RPMI8226 (cell line): ENCODE results near the gene GATA5.
"Not testable (repeated sequence)": the region's sequence is repeated elsewhere in the genome, so short reads cannot be mapped to it uniquely, and the experiment has no call there.

Experiments used
- DNase-seq: peaks from one replicate; pipeline ENCODE4 v3.0.0-alpha.2; 2015

The GATA5 gene

GRCh38 chr20:62428396-62429295, 47.1 kb downstream of the GATA5 start:
- no peak for DNase-seq

GRCh38 chr20:62428002-62428372, 47.8 kb downstream of the GATA5 start:
- no peak for DNase-seq

GRCh38 chr20:62427172-62428001, 48.4 kb downstream of the GATA5 start, which contains the start of gene RBBP8NL:
Gene RBBP8NL, minus strand, starts transcription at chr20:62427539. Its CDS starts 7,892 bp downstream, at chr20:62419647.
- peak; percentile 23 for DNase-seq

GRCh38 chr20:62426699-62427131, 49.1 kb downstream of the GATA5 start:
- DNase-seq: no peak

GRCh38 chr20:62426059-62426348, 49.8 kb downstream of the GATA5 start:
- not testable (repeated sequence) for DNase-seq

GRCh38 chr20:62425281-62426058, 50.3 kb downstream of the GATA5 start:
- no peak for DNase-seq

GRCh38 chr20:62424249-62425107, 51.3 kb downstream of the GATA5 start:
- DNase-seq: no peak

GRCh38 chr20:62423326-62423706, 52.5 kb downstream of the GATA5 start:
- DNase-seq: no peak

- DNase-seq: no peak
Observed at GRCh38 chr20:62422636-62423325, 53.0 kb downstream of the GATA5 start.

DNA sequence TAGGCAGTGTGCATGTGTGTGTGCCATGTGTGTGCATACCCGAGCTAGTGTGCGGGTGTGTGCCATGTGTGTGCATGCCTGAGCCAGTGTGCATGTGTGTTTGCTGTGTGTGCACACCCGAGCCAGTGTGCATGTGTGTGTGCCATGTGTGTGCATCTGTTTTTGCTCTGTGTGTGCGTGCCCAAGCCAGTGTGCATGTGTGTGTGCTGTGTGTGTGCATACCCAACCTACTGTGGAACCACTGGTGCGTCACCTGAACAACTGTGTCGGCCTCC, 54.1 kb downstream of the GATA5 start:
- DNase-seq: no peak

DNA sequence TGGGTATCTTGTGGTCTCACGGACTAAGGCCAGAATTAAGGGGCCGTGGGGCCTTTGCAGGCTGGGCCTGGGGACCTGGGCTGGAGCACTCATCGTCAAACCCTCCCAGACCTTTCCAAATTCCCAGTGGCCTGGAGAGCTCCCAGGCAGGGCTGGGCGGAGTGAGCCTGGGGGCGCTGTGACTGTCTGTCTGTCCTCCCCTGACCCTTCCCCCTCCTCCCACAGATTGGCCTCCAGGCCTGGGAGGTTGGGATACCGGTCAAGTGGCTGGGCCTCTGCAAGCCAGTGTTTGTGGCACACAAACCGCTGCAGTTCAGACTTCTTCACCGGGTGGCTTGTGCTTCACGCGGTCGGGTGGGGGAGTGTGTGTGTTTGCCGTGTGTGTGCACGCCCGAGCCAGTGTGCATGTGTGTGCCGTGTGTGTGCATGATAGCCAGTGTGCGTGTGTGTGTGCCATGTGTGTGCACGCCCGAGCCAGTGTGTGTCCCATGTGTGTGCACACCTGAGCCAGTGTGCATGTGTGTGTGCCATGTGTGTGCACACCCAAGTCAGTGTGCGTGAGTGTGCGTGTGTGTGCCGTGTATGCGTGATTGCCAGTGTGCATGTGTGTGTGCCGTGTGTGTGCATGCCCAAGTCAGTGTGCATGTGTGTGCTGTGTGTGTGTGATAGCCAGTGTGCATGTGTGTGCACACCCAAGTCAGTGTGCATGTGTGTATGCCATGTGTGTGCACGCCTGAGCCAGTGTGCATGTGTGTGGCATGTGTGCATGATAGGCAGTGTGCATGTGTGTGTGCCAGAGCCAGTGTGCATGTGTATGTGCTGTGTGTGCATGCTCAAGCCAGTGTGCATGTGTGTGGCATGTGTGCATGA, 54.7 kb downstream of the GATA5 start:
- DNase-seq: no peak

GRCh38 chr20:62419759-62420158, 56.0 kb downstream of the GATA5 start:
- no peak for DNase-seq

DNA sequence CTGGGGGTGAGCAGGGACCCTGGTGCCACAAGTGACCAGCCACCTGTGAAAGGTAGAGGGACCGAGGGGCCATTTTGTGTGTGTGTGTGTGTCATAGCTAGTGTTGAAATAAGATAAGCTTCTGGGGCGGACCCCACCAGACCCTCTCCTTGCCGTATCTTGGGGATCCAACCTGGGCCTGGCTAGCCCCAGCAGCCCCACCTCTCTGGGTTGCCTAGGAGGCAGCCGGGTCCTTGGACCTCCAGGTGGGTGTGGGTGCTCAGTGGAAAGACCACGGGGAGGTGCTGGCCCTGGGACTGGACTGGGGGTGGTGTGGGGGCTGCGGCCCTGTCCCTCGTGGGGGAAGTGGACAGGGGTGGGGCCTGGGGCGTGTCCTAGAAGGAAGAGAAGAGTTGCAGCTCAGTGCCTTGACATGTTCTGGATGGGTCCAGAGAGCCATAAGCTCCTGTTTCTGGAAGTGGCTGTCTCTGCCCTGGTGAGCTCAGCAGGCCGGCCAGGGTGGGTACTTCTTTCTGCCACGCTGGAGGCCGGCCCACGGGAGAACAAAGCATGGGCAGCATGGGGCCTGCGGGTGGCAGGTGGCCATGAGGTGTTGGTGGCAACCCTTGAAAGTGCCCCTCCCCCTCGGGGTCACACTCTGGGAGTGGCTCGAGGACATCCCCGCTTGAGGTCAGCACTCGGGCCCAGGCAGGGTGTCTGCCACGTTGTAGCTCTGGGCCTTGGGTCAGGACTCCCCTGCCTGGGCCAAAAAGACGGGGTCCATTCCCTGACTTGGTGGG, 56.9 kb downstream of the GATA5 start:
- no peak for DNase-seq

GRCh38 chr20:62417981-62418708, 57.6 kb downstream of the GATA5 start:
- no peak for DNase-seq

GRCh38 chr20:62416651-62417637, 58.9 kb downstream of the GATA5 start:
- DNase-seq: no peak

- DNase-seq: no peak
Observed at GRCh38 chr20:62415354-62416111, 60.3 kb downstream of the GATA5 start.

GRCh38 chr20:62413896-62414481, 61.8 kb downstream of the GATA5 start:
- DNase-seq: peak; percentile 36
